AG09319 (cell line): ENCODE measurements around the gene SLC13A2.

ENCODE experiments used
- DNase-seq: peaks from one replicate; pipeline ENCODE4 v3.0.0-alpha.2; 2010; ENCODE audit warnings: low read depth; ENCODE audit errors: extremely low read depth
- TF ChIP-seq, protein P1 (sequence below): IDR thresholded peaks from 2 replicates; pipeline ENCODE4 v1.5.1; 2011; ENCODE audit warnings: low read depth, mild to moderate bottlenecking, inconsistent platforms, low read length, moderate library complexity

The SLC13A2 gene

DNA sequence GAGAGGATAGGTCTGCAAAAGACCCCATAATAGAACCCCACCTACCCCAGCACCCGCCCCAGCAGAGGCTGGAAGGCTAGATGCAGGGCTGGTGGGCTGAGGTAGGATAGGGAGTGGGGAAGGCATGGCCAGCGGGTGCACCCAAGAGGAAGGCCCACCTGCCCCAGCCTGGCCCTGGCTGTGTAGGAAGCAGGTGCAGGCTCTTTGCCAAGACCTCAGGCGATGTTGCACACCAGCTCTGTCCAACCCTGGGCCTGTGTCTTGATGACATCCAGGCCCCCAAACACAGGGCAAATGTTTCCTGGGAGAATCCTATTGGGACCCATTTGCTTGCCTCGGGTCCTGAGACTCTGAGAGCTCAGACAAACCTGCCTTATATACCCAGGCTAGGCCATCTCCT is 66.8 kb downstream of the SLC13A2 start:
- TF ChIP-seq, protein P1, sequence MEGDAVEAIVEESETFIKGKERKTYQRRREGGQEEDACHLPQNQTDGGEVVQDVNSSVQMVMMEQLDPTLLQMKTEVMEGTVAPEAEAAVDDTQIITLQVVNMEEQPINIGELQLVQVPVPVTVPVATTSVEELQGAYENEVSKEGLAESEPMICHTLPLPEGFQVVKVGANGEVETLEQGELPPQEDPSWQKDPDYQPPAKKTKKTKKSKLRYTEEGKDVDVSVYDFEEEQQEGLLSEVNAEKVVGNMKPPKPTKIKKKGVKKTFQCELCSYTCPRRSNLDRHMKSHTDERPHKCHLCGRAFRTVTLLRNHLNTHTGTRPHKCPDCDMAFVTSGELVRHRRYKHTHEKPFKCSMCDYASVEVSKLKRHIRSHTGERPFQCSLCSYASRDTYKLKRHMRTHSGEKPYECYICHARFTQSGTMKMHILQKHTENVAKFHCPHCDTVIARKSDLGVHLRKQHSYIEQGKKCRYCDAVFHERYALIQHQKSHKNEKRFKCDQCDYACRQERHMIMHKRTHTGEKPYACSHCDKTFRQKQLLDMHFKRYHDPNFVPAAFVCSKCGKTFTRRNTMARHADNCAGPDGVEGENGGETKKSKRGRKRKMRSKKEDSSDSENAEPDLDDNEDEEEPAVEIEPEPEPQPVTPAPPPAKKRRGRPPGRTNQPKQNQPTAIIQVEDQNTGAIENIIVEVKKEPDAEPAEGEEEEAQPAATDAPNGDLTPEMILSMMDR = no peak
- DNase-seq = no peak

DNA sequence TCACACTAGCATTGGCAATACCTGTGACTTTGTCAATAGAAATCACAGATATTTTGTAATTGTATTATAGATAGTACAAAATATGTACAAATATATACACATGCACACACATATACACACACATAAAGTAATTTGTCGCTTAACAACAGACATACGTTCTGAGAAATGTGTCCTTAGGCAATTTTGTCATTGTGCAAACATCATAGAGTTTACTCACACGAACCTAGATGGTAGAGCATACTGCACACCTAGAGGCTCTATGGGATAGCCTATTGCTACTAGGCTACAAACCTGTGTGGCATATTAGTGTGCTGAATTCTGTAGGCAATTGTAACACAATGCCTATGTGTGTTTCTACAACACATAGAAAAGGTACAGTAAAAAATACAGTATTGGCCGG is 68.0 kb downstream of the SLC13A2 start:
- no peak for DNase-seq
- TF ChIP-seq, protein P1 = no peak

DNA sequence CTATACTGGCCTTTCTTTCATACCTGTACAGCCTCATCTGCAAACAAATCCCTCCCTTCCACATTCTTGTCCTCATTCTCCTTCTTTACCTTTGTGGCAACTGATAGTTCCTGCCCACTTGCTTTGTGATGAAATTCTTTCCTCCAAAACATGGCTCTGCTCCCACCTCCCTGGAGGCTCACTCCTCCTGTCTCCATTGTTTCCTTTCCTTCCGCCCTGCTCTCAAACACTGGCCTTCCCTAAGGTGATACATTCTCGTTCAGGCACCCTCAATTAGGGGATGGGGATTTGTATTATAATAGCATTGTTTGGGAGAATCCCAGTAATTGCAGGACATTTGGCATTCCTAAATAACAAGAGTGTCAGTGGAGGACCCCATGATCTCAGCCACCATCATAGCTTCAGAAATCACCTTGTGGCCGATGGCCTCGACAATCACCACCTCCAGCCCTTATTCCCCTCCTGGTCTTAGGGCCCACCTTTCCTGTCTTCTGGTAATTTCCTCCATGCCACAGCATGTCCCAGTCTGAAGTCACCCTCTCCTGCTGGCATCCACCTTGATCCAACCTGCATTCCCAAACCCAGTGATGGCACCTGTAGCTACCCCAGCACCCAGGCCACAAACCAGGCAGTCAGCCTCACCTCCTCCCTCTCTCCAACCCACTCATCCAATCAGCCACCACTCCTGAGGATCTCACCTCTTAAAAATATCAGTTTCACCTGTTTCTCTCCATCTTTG is 71.1 kb downstream of the SLC13A2 start:
- TF ChIP-seq, protein P1 = no peak
- no peak for DNase-seq

DNA sequence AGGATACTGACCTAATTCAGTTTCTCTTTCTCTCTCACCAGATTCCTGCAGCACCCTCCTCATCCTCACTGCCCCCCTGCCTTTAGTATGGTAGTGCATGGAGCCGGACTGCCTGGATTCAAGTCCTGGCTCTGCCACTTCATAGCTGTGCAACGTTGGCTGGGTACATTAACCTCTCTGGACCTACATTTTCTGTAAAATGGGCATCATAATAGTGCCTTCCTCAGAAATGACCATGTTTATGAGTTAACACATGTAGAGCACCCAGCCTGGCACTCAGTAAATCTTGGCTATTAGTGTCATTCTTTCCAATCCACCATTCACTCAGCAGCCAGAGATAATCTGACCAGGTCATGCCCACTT is 71.7 kb downstream of the SLC13A2 start:
- DNase-seq = no peak
- TF ChIP-seq, protein P1 = no peak

DNA sequence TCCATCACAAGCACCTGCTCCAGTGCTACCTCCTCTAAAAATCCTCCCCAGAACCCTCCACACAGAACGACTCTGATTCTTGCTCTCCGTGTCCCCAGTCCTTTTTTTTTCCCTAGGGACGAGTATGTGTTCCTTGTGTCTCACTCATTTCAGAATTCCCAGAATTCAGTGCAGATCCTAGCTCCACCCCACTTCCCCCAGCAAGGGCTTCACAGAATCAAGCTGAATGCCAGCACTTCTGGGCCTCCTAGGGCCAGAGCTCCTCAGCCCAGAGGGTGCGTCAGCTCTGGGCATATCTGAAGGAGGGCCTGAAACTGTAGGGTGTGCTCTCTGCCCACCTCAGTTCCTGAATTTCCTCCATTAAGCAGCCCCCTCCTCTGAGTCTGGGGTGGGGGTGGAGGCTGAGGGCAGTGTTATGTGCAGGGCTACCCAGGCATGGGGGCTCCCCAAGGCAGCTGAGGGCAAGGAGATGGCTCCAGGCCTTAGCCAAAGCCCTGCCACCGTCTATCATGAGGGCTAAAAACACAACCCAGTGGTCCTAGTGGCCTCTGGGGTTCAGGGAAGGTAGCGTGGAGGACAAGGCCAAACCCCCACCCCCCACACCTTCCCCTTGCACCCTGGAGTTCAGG is 72.5 kb downstream of the SLC13A2 start:
- TF ChIP-seq, protein P1 = no peak
- no peak for DNase-seq

DNA sequence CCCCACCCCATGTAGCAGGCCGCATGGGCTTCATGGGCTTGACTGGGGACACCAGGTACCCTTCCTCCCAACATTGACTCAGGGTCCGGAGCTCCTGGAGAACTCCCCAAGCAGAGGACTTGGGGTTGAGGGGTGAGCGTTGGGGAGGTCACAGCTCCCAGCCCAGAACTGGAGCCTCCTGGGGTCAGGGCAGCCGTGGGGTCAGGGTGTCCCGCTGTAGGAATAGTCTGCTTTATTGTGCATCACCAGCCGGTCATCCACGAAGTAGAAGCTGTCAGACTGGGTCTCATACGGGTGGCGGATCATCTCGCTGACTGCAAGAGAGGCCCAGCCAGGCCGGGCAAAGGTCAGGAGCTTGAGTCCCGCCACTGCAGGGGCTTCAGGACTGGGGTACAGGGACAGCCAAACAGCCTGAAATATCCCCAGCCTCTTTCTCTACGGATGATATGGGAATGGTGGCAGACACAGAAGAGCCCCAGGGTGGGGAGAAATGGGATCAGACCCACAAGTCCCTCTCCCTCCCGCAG is 73.7 kb downstream of the SLC13A2 start:
- no peak for DNase-seq
- TF ChIP-seq, protein P1 = no peak
